GM21786 (cell line): ENCODE results near the gene ARHGEF10L.

ENCODE experiments used
- ATAC-seq: cut with Tn5 transposase; IDR thresholded peaks from one replicate; pipeline ENCODE4 v1.9.1; 2021; ENCODE audit not compliant: unreplicated experiment

Gene ARHGEF10L

GRCh38 chr1:17670587-17671313, 131.3 kb downstream of the ARHGEF10L start:
- ATAC-seq, result no peak

- ATAC-seq, result no peak
Observed at GRCh38 chr1:17671314-17671705, 131.8 kb downstream of the ARHGEF10L start.

- ATAC-seq, result no peak
Observed at GRCh38 chr1:17671741-17672140, 132.2 kb downstream of the ARHGEF10L start.

GRCh38 chr1:17672226-17672625, 132.7 kb downstream of the ARHGEF10L start:
- no peak for ATAC-seq

- no peak for ATAC-seq
Observed at GRCh38 chr1:17673329-17674072, 134.0 kb downstream of the ARHGEF10L start.

- ATAC-seq, result no peak
Observed at GRCh38 chr1:17674726-17675500, 135.4 kb downstream of the ARHGEF10L start.

- no peak for ATAC-seq
Observed at GRCh38 chr1:17675744-17676143, 136.2 kb downstream of the ARHGEF10L start.

GRCh38 chr1:17676387-17677060, 137.0 kb downstream of the ARHGEF10L start:
- ATAC-seq, result no peak

GRCh38 chr1:17678011-17678410, 138.5 kb downstream of the ARHGEF10L start:
- no peak for ATAC-seq

GRCh38 chr1:17679856-17680255, 140.4 kb downstream of the ARHGEF10L start:
- no peak for ATAC-seq

GRCh38 chr1:17680308-17680707, 140.8 kb downstream of the ARHGEF10L start:
- no peak for ATAC-seq

- ATAC-seq, result no peak
Observed at GRCh38 chr1:17682400-17682799, 142.9 kb downstream of the ARHGEF10L start.

- ATAC-seq, result no peak
Observed at GRCh38 chr1:17683598-17683997, 144.1 kb downstream of the ARHGEF10L start.

- no peak for ATAC-seq
Observed at GRCh38 chr1:17684810-17685209, 145.3 kb downstream of the ARHGEF10L start.

- ATAC-seq, result no peak
Observed at GRCh38 chr1:17686258-17686657, 146.8 kb downstream of the ARHGEF10L start.

- no peak for ATAC-seq
Observed at GRCh38 chr1:17687145-17687544, 147.6 kb downstream of the ARHGEF10L start.

- no peak for ATAC-seq
Observed at GRCh38 chr1:17688217-17688810, 148.8 kb downstream of the ARHGEF10L start.

- ATAC-seq, result no peak
Observed at GRCh38 chr1:17689011-17689410, 149.5 kb downstream of the ARHGEF10L start.

- no peak for ATAC-seq
Observed at GRCh38 chr1:17690906-17691634, 151.6 kb downstream of the ARHGEF10L start.

- no peak for ATAC-seq
Observed at GRCh38 chr1:17692645-17693044, 153.1 kb downstream of the ARHGEF10L start.
